Sigmoid colon (tissue), 4 donors: ENCODE measurements around the gene FBN3.

Source experiments
- EP300 ChIP-seq, 4 donors: sonication (generic); formaldehyde crosslinking; IDR thresholded peaks; one replicate each; pipeline ENCODE4 v1.6.1; 2017; ENCODE audit warnings: antibody characterized with exemption in 4 of 4
- POLR2A ChIP-seq, 2 donors: fragments of 450-650 bp; IDR thresholded peaks; one replicate each; pipeline ENCODE4 v1.6.1; 2016; ENCODE audit warnings: antibody characterized with exemption in 2 of 2, mild to moderate bottlenecking in 2 of 2, moderate library complexity in 2 of 2

GRCh38 chr19:8168537-8168936 is 19.1 kb upstream of the FBN3 start:
- TF ChIP-seq EP300 (IDR thresholded peaks at IDR 0.05) (no peak), POLR2A (IDR thresholded peaks at IDR 0.05) (no peak)
